HG03097 (cell line): Measurements from ENCODE around the gene BMI1.
"Not testable (repeated sequence)": the region's sequence is repeated elsewhere in the genome, so short reads cannot be mapped to it uniquely, and the experiment has no call there.

Experiments used
- ATAC-seq: cut with Tn5 transposase; IDR thresholded peaks from one replicate; pipeline ENCODE4 v1.9.1; 2021; ENCODE audit not compliant: unreplicated experiment, low FRiP score

The BMI1 gene

GRCh38 chr10:22338185-22338900 lies 17.4 kb downstream of the BMI1 start:
- no peak for ATAC-seq

- ATAC-seq = no peak
Measured at GRCh38 chr10:22338931-22339330, 18.0 kb downstream of the BMI1 start.

- no peak for ATAC-seq
Measured at GRCh38 chr10:22339761-22340328, 18.9 kb downstream of the BMI1 start.

GRCh38 chr10:22340329-22341189 lies 19.7 kb downstream of the BMI1 start:
- ATAC-seq = peak; percentile 40

- ATAC-seq = peak; percentile 17
Measured at GRCh38 chr10:22341190-22341925, 20.5 kb downstream of the BMI1 start.

- ATAC-seq = no peak
Measured at GRCh38 chr10:22341926-22342196, 21.0 kb downstream of the BMI1 start.

- no peak for ATAC-seq
Measured at GRCh38 chr10:22342421-22342820, 21.5 kb downstream of the BMI1 start.

- ATAC-seq = no peak
Measured at GRCh38 chr10:22343731-22344130, 22.8 kb downstream of the BMI1 start.

- ATAC-seq = no peak
Measured at GRCh38 chr10:22344249-22344648, 23.4 kb downstream of the BMI1 start.

- no peak for ATAC-seq
Measured at GRCh38 chr10:22344781-22345300, 23.9 kb downstream of the BMI1 start.

GRCh38 chr10:22345301-22346095 lies 24.6 kb downstream of the BMI1 start, which contains the start of gene SPAG6:
Gene SPAG6 (plus strand): TSS chr10:22345496. CDS start chr10:22345612, 116 bp downstream.
- ATAC-seq = no peak

GRCh38 chr10:22346096-22346661 lies 25.3 kb downstream of the BMI1 start:
- no peak for ATAC-seq

GRCh38 chr10:22349755-22350154 lies 28.9 kb downstream of the BMI1 start:
- no peak for ATAC-seq

- no peak for ATAC-seq
Measured at GRCh38 chr10:22351131-22351703, 30.3 kb downstream of the BMI1 start.

GRCh38 chr10:22356324-22356873 lies 35.5 kb downstream of the BMI1 start:
- ATAC-seq = no peak

- not testable (repeated sequence) for ATAC-seq
Measured at GRCh38 chr10:22357770-22358169, 36.9 kb downstream of the BMI1 start.

- no peak for ATAC-seq
Measured at GRCh38 chr10:22363305-22363704, 42.4 kb downstream of the BMI1 start.

- ATAC-seq = no peak
Measured at GRCh38 chr10:22364407-22365140, 43.7 kb downstream of the BMI1 start.
